Putamen (tissue), 1 donor: ENCODE measurements around the gene SEMA6B.

ENCODE experiments used
- DNase-seq: peaks from one replicate; pipeline ENCODE4 v3.0.0-alpha.2; 2016; ENCODE audit warnings: low spot score

The SEMA6B gene

GRCh38 chr19:4507804-4508203 lies 51.7 kb downstream of the SEMA6B start:
- no peak for DNase-seq

GRCh38 chr19:4507150-4507452 lies 52.4 kb downstream of the SEMA6B start:
- DNase-seq, result no peak

DNA sequence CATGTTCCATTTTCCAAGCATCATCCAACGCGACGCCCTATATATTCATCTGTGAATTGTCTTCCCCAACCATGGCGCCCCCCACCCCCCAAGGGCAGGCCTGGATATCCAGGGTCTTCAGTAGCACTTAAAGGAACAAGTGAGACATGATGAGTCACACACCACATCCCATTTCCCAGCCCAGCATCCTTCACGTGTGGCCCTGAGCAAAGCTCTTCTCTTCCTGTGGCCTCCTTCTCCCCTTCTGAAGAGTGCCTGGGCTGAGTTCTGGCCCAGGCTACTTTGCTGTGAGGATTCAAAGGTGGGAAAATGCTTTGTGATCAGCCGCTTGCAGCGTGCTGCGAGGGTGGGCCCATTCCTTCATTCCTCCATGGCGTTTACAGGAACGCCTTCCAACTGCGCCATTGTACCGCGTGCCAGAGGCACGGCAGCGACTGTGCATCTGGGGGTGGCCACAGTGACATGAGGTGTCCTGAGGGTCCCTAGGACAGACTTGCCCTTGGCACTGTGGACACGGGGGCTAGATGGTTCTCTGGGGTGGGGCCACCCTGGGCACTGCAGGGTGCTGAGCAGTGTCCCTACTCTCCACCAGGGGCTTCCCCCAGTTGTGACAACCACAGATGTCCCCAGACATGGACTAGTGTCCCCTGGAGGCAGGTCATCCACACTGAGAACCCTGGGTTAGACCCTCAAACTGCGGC lies 52.9 kb downstream of the SEMA6B start:
- no peak for DNase-seq

DNA sequence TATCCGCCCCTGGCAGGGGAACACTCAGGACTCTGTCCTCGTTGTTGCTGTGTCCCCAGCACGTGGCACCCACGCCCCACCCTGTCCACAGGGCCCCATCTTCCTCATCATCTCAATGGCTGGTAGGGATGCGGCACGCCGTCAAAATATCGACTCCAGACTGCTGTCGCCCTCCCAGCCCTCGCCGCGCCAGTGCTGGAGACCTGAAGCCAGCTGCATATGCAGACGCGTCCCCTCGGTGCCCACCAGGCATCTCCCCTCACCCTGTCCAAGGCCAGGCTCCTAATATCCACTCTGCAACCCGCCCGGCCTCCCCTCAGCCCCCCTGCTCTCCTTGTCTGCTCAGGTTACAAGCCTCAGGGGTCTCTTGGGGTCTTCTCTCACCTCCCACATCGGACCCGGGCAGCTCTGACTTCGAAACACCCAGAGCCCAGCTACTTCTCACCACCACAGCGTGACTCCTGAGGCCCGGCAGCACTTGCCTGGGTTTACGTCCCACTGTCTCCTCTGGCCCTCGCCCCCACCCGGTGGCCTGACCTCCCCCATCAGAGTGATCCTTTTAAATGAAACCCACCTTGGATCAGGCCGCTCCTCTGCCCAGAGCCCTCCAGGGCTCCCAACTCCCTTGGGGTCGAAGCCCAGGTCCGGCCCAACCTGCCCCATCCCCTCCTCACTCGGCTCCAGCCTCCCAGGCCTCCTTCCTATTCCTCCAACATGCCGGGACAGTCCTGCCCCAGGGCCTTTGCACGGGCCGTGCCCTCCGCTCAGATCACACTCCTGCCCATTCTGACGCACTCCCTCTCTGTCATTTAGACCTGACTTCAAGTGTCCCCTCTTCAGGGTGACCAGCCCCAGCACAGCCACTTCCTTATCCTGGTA lies 53.7 kb downstream of the SEMA6B start:
- DNase-seq, result no peak

- DNase-seq, result no peak
Observed at GRCh38 chr19:4504891-4505569, 54.5 kb downstream of the SEMA6B start.

GRCh38 chr19:4504297-4504701 lies 55.2 kb downstream of the SEMA6B start:
- DNase-seq, result peak; percentile 43

DNA sequence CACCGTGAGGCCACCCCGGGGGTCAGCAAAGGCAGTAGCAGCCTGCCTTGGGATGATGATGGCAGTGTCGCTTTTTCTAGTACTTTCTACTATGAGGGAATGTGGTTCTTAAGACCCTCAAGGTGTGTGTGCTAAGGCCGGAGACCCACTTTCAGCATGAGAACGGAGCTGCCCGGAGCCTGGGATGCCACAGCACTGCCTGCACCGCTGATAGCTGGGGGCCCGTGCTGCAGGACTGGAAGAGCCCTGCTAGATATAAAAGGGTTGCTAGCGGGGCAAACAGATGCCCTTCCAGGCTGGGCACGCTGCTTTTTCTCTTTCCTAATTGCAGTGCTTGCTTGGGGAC lies 55.7 kb downstream of the SEMA6B start:
- no peak for DNase-seq

DNA sequence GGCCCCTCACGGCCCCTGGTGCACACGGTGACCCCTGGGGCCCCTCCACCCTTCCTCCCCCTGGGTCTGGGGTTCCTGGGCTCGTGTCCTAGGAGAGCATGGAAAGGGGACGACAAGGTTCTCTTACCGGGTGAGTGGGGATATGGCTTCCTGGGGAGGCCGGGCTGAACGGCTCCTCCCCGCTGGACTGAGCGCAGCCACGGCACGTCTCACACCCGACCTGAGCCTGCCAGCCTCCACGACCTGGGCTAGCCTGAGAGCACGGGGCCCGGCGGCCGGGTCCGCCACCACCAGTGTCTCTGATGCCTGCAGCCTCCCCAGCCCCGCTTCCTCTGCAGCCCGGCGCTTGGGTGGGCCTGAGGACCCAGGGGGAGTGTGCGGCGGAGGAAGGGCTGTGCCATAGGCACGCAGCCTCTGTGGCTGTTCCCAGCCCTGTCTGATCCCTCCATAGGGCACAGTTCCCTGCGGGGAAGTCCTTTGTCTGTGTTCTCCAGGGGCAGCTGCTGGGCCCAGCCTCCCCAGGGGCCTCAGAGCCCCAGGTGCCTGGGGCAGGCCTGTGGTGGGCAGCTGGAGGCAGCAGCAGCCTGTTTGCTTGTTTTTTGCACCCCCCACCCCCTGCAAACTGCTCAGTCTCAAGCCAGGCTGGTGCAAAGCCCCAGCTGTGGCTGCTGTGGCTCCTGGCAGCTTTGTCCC lies 56.2 kb downstream of the SEMA6B start:
- no peak for DNase-seq

- DNase-seq, result no peak
Observed at GRCh38 chr19:4502282-4503131, 57.0 kb downstream of the SEMA6B start.

- DNase-seq, result no peak
Observed at GRCh38 chr19:4501691-4502090, 57.8 kb downstream of the SEMA6B start.

- no peak for DNase-seq
Observed at GRCh38 chr19:4500841-4501591, 58.5 kb downstream of the SEMA6B start.

DNA sequence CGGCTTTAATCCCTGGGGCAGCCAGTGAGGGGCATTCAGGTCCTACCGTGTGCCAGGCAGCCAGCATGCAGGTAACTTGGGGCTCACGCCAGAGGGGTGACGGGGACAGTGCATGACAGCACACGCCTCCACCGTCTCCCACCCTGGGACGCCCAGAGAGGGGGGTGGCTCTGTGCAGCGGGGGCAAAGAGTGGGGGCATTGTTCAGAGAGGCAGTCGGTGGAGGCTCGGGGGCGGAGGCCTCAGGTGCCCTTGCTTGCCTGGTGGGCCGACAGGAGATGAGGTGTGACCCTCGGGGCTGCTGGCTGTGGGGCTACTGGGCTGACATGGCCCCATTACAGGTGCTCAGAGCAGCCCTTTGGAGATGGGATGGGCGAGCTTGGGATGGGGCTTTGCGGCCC lies 59.6 kb downstream of the SEMA6B start:
- DNase-seq, result no peak

- DNase-seq, result no peak
Observed at GRCh38 chr19:4499318-4499717, 60.2 kb downstream of the SEMA6B start.

DNA sequence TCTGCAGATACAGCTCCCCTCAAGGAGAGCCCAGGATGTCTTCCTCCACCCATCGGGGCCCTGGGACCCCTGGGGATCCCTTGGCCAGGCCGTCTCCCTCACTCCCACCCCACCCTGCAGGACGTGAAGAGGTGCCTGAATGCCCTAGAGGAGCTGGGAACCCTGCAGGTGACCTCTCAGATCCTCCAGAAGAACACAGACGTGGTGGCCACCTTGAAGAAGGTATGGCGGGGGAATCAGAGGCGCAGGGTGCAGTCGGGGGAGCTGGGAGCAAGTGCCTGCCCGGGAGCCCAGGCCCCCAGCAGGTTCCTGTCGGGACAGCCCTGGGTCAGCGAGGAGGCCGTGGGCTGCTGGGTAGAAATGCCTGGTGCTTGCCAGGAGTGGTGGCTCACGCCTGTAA lies 60.8 kb downstream of the SEMA6B start:
- no peak for DNase-seq

DNA sequence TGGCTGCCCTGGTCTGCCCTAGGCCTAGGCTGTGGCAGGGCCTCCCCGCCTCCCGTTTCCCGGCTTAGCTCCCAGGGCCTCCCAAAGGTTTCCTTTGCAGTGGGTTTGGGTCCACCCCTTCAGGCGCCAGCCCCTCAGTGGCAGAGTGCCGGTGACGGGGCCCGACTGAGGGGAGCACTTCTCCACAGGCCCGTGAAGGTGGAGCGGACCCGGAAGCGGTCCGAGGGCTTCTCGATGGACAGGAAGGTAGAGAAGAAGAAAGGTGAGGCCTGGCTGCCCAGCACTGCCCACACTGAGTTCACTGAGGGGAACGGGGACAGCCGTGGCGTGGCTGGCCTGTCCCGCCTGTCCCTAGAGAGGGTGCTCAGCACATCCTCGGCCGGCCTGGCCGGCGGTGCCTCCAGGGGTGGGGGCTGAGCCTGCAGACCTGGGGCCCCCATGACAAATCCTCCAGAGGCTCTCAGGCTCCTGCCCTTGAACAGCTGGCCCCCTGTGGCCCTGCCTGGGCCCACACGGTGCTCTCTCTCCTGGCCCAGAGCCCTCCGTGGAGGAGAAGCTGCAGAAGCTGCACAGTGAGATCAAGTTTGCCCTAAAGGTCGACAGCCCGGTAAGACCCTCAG lies 61.6 kb downstream of the SEMA6B start:
- no peak for DNase-seq

DNA sequence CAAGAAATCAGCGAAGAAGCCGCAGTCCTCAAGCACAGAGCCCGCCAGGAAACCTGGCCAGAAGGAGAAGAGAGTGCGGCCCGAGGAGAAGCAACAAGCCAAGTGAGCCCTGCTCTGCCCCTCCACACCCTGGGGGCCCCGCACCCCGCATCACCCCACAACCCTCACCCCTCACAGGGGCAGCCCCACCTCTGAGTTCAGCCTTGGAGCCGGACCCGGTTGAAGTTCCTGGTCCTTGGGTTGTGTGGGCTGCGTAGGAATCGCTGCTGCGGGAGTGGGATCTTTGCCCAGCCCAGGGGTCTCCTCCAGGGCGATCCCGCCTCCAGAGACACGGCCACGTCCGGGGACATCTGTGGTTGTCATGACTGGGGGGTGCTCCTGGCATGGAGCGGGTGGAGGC lies 63.2 kb downstream of the SEMA6B start:
- DNase-seq, result no peak

DNA sequence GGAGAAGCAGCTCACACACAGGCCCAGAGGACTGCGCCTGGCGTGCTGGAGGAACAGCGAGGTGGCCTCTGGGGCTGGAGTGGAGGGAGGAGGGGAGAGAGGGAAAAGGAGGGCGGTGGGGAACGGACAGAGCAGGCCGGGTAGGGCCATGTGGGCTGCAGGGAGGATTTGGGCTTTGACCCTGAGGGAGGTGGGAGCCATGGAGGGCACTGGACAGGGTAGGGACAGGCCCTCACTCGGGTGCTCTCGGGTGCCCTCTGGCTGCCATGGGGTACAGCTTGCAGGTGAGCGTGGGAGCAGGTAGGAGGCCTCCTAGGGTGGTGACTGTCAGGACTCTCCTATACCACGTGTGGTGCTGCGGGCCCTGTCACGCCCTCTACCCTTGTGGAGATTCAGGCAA lies 64.0 kb downstream of the SEMA6B start:
- peak; percentile 34 for DNase-seq

DNA sequence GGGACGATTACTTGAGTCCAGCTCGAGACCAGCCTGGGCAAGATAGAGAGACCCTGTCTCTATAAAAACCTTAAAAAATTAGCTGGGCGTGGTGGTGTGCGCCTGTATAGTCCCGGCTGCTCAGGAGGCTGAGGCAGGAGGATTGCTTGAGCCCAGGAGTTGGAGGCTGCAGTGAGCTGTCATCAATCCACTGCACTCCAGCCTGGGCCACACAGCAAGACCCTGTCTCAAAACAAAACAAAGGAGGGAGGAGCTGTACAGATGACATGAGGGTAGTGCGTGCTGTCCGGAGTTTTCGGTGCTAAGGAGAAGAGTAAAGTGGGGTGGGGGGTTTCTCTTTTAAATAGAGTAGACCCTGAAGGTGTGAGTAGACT lies 64.8 kb downstream of the SEMA6B start:
- no peak for DNase-seq

DNA sequence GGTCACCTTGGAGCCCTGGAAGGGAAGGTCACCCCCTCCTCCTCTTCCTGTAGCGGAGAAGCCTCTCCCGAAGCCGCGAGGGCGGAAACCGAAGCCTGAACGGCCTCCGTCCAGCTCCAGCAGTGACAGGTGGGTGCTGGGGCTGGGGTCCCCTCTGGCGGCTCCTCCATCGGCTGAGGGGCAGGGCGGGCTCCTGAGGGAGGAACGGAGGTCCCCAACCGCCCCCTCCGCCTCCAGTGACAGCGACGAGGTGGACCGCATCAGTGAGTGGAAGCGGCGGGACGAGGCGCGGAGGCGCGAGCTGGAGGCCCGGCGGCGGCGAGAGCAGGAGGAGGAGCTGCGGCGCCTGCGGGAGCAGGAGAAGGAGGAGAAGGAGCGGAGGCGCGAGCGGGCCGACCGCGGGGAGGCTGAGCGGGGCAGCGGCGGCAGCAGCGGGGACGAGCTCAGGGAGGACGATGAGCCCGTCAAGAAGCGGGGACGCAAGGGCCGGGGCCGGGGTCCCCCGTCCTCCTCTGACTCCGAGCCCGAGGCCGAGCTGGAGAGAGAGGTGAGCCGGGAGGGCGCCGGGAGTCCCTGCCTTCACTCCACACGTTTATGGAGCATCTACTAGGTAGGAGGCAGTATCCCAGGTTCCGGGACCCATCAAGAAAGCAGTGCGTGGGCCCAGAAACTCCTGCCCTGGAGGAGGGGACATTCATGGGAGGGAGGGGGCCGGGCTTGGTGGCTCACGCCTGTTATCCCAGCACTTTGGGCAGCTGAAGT lies 65.4 kb downstream of the SEMA6B start:
- no peak for DNase-seq
